Measurements from ENCODE around the gene ZBTB7C. TPM values are rescaled to one million over a fixed set of nuclear protein-coding genes. Genes with fewer than 3 reads are reported as not detected.

ZBTB7C gene
- total and polyA plus RNA-seq, 8 donors = 1.7 to 8.7 (median 2.7) TPM

DNA sequence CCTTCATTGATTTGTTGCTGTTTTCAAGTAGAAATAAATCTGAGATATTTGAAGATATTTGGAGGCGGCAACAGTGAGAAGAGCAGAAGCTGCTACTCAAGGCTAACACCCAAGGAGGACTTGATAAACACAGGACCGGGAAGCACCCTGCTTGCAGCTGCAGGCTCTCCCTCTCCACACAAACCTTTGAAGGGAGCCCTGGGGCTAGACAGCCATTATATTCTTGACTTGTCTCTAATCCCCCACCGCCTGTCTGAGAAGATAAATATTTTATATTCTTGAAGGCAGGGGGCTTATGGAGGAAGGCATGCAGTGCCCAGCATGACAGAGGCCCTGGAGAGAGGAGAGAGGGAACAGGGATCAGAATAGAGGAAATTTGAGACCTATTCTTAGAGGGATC, 427.9 kb downstream of the ZBTB7C start:
- no peak overlapping the region for H3K4me3 ChIP-seq
- no peaks in the 10 kb centered on the region for H3K9me3 ChIP-seq
- H3K27ac ChIP-seq = no peak overlapping the region
- no peaks in the 10 kb centered on the region for H3K27me3 ChIP-seq
- no peak for ATAC-seq
- H3K4me1 ChIP-seq = no peaks in the 10 kb centered on the region
- H3K36me3 ChIP-seq = no peaks in the 10 kb centered on the region
- DNase-seq = no peak
- intact Hi-C loops (cut with DNase I) = no loop called here
- TF ChIP-seq, protein P1, sequence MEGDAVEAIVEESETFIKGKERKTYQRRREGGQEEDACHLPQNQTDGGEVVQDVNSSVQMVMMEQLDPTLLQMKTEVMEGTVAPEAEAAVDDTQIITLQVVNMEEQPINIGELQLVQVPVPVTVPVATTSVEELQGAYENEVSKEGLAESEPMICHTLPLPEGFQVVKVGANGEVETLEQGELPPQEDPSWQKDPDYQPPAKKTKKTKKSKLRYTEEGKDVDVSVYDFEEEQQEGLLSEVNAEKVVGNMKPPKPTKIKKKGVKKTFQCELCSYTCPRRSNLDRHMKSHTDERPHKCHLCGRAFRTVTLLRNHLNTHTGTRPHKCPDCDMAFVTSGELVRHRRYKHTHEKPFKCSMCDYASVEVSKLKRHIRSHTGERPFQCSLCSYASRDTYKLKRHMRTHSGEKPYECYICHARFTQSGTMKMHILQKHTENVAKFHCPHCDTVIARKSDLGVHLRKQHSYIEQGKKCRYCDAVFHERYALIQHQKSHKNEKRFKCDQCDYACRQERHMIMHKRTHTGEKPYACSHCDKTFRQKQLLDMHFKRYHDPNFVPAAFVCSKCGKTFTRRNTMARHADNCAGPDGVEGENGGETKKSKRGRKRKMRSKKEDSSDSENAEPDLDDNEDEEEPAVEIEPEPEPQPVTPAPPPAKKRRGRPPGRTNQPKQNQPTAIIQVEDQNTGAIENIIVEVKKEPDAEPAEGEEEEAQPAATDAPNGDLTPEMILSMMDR (IDR thresholded peaks at IDR 0.05) = no peak

DNA sequence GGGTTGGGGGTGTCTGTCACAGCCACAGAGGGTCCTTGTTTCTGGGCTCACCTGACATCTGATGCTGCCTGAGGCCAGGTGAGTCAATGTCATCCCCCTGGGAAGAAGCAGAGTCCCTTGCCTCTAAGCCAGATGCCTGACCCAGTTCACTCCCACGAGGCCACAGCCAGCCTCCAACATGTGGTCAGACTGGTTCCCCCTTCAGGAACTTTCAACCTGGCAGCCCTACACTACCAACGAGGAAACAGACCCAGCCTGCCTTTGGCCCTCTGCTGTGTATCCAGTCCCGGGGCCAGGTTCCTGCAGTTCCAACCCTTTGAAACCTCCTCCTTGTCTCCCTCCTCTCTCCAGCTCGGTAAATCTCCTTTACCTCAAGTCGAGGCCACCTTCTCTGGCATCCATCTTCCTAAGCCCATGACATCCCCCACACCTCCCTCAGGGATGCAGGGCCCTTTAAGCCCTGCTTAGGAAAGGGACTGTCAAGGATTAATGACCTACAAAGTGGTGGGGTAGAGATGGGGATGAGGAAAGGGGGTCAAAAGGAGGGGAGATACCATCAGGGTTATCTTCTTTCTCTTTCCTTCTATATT, 429.5 kb downstream of the ZBTB7C start:
- H3K4me3 ChIP-seq = no peak overlapping the region
- H3K27me3 ChIP-seq = no peaks in the 10 kb centered on the region
- no peaks in the 10 kb centered on the region for H3K36me3 ChIP-seq
- no peak for ATAC-seq
- intact Hi-C loops (cut with DNase I) = no loop called here
- H3K27ac ChIP-seq = no peak overlapping the region
- H3K4me1 ChIP-seq = no peaks in the 10 kb centered on the region
- TF ChIP-seq, protein P1 (IDR thresholded peaks at IDR 0.05) = no peak
- no peak for DNase-seq
- no peaks in the 10 kb centered on the region for H3K9me3 ChIP-seq

DNA sequence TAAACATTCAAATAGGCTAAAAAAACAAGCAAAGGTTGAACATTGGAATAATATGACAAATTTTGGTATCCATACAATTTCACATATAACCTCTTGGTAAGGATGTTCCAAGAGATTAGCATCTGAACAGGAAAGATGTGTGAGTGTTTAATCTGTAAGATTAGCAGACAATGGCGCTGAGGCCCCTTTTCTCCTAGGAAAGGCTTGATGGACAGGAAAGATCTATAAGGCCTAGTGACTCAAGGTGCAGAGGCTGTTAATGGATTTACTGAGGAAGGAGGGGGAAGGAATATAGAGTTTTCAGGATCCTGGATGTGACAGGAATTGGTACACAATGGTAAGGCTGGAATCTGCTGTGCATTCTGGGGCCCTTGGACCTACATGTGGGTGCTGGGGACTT, 430.6 kb downstream of the ZBTB7C start:
- TF ChIP-seq, protein P1 (IDR thresholded peaks at IDR 0.05) = no peak
- Histone ChIP-seq H3K27me3 (no peaks in the 10 kb centered on the region), H3K27ac (no peak overlapping the region), H3K36me3 (no peaks in the 10 kb centered on the region), H3K4me3 (no peak overlapping the region), H3K9me3 (no peaks in the 10 kb centered on the region), H3K4me1 (no peaks in the 10 kb centered on the region)
- ATAC-seq = no peak
- intact Hi-C loops (cut with DNase I) = no loop called here
- DNase-seq = no peak

DNA sequence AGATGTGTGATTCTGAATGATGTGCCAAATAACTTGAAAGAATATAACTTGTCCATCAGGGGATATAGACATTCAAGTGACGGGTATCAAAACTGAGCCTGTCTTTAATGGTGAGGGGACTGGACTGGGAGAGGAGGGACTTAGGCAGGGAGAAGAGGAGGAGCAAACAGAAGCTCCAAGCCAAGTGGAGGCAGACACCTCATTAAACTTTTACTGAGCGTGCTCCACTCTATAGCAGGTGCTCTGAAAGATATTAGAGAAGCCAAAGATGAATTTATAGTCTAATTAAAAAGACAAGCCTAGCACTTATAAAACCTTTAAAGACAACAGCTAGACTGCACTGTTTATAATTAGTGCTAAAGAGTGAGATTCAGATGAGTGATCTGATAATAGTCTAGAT, 431.0 kb downstream of the ZBTB7C start:
- intact Hi-C loops (cut with DNase I) = no loop called here
- Histone ChIP-seq H3K27me3 (peaks cover 0 to 2% of the 10 kb centered on the region in 2 donors), H3K4me3 (no peak overlapping the region), H3K9me3 (no peaks in the 10 kb centered on the region), H3K4me1 (no peaks in the 10 kb centered on the region), H3K36me3 (no peaks in the 10 kb centered on the region), H3K27ac (no peak overlapping the region)
- ATAC-seq = no peak
- TF ChIP-seq, protein P1 (IDR thresholded peaks at IDR 0.05) = no peak
- no peak for DNase-seq

Other genes with a start within 250 kb of the ZBTB7C start
- gene CTIF, start 129.6 kb upstream of the ZBTB7C start, total RNA-seq = 10 to 100 TPM; 37.1 to 46.1 TPM
- 10 to 100 TPM; 24.9 to 36.7 (median 32.9) TPM for gene CTIF, start 129.6 kb upstream of the ZBTB7C start, polyA plus RNA-seq (ENCODE audit: insufficient read length in 6 of 6)

Data from left lung (tissue), 10 donors.